DOHH2 (cell line): ENCODE data around the gene TAF9.

ENCODE experiments used
- EZH2phosphoT487 ChIP-seq: fragments of 200-600 bp; sonication (generic); IDR thresholded peaks from 2 replicates; pipeline ENCODE4 v1.6.1; 2017; ENCODE audit warnings: borderline replicate concordance, mild to moderate bottlenecking, antibody characterized with exemption, low read length, moderate library complexity, mixed read lengths
- TF ChIP-seq, protein P1 (sequence below): fragments of 200-600 bp; sonication (generic); IDR thresholded peaks from one replicate; pipeline ENCODE4 v1.5.1; 2014; ENCODE audit warnings: antibody characterized with exemption, mild to moderate bottlenecking, low read depth, low read length; ENCODE audit not compliant: poor library complexity, severe bottlenecking

GRCh38 chr5:69364850-69365249 lies 4.5 kb downstream of the TAF9 start:
- TF ChIP-seq, protein P1, sequence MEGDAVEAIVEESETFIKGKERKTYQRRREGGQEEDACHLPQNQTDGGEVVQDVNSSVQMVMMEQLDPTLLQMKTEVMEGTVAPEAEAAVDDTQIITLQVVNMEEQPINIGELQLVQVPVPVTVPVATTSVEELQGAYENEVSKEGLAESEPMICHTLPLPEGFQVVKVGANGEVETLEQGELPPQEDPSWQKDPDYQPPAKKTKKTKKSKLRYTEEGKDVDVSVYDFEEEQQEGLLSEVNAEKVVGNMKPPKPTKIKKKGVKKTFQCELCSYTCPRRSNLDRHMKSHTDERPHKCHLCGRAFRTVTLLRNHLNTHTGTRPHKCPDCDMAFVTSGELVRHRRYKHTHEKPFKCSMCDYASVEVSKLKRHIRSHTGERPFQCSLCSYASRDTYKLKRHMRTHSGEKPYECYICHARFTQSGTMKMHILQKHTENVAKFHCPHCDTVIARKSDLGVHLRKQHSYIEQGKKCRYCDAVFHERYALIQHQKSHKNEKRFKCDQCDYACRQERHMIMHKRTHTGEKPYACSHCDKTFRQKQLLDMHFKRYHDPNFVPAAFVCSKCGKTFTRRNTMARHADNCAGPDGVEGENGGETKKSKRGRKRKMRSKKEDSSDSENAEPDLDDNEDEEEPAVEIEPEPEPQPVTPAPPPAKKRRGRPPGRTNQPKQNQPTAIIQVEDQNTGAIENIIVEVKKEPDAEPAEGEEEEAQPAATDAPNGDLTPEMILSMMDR, result no peak
- no peak for TF ChIP-seq EZH2phosphoT487
